Measurements from ENCODE around the gene ZFR2.

Gene ZFR2

DNA sequence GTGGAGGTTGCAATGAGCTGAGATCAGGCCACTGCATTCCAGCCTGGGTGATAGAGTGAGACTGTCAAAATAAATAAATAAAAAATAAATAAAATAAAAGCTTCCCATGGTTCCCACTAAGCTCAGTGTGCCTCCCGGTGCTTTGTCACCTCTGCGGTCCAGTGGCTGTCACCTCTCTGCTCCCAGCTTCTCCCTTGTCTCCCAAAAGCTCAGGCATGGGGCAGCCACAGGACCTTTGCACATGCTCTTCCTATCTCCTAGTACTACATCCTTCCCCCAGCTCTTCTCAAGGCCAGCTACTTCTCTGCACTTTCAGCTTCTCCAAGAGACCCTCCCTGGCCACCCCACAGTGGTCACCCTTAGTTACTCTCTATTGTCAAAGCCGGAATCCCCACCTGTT lies 75.0 kb downstream of the ZFR2 start:
- Histone ChIP-seq H2BK12ac (ENCODE audit: low read length in 2 of 2) (no peak overlapping the region), H3K23ac (ENCODE audit: low read length in 2 of 2) (no peak overlapping the region), H3K4me3 (ENCODE audit: insufficient read depth in 1 of 2, low read depth in 1 of 2, low read length in 2 of 2) (no peak overlapping the region), H2BK5ac (ENCODE audit: low read depth, low read length, poor library complexity, severe bottlenecking) (no peak overlapping the region), H3K27ac (ENCODE audit: low read length, poor library complexity, severe bottlenecking) (no peak overlapping the region), H2AFZ (ENCODE audit: low read depth, low read length) (no peak overlapping the region), H2BK15ac (ENCODE audit: low read depth, poor library complexity, severe bottlenecking) (no peak overlapping the region), H2BK120ac (ENCODE audit: low read depth, low read length) (no peak overlapping the region), H4K91ac (ENCODE audit: low read length) (no peak overlapping the region), H3K4ac (ENCODE audit: low read depth in 1 of 2, low read length in 2 of 2) (no peak overlapping the region), H3K36me3 (ENCODE audit: control insufficient read depth in 1 of 2, insufficient read depth in 2 of 2, low read depth in 1 of 2, low read length in 2 of 2) (no peaks in the 10 kb centered on the region), H2AK5ac (ENCODE audit: low read length, severe bottlenecking) (no peak overlapping the region), H4K8ac (ENCODE audit: low read length) (no peak overlapping the region), H3K27me3 (ENCODE audit: control insufficient read depth in 1 of 2, insufficient read depth in 1 of 2, low read length in 2 of 2) (peaks cover 7 to 17% of the 10 kb centered on the region in 2 experiments), H3K4me1 (ENCODE audit: control insufficient read depth, insufficient read depth, low read depth, low read length) (no peaks in the 10 kb centered on the region), H3K4me2 (ENCODE audit: low read length, poor library complexity, severe bottlenecking) (no peak overlapping the region), H3K79me1 (replicated peaks; ENCODE audit: low read length, poor library complexity, severe bottlenecking) (no peaks in the 10 kb centered on the region), H3K18ac (ENCODE audit: low read depth in 1 of 2, low read length in 2 of 2) (no peak overlapping the region), H3K9ac (ENCODE audit: low read length) (no peak overlapping the region), H3K9me3 (ENCODE audit: control insufficient read depth, low read length) (peaks cover 21% of the 10 kb centered on the region), H3K14ac (ENCODE audit: low read length in 2 of 2) (no peak overlapping the region)
- 98% methylated on average over 3 of the region's 3 CpGs for WGBS
- no peak for DNase-seq

DNA sequence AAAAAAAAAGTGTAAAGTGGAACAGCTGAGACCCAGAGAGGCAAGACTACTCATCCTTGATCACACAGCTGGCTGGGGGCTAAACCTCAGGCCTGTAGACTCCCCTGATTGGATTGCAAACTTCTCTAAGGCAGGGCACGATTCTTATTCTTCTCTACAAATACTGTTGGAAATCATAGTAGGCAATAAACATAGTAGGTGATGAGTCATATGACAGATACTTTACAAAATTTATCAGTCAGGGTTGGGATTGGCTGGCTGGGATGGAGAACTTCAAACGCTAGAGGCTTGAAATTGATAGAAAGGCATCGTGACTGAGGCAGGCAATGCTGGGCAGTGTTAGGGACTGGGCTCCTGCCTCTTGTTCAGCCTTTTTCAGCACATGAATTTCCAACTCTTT lies 76.7 kb downstream of the ZFR2 start:
- Histone ChIP-seq H3K9ac (ENCODE audit: low read length) (no peak overlapping the region), H2BK12ac (ENCODE audit: low read length in 2 of 2) (no peak overlapping the region), H3K27ac (ENCODE audit: low read length, poor library complexity, severe bottlenecking) (no peak overlapping the region), H4K91ac (ENCODE audit: low read length) (no peak overlapping the region), H3K4ac (ENCODE audit: low read depth in 1 of 2, low read length in 2 of 2) (no peak overlapping the region), H3K14ac (ENCODE audit: low read length in 2 of 2) (no peak overlapping the region), H2AK5ac (ENCODE audit: low read length, severe bottlenecking) (no peak overlapping the region), H2BK5ac (ENCODE audit: low read depth, low read length, poor library complexity, severe bottlenecking) (no peak overlapping the region), H3K4me1 (ENCODE audit: control insufficient read depth, insufficient read depth, low read depth, low read length) (no peaks in the 10 kb centered on the region), H3K36me3 (ENCODE audit: control insufficient read depth in 1 of 2, insufficient read depth in 2 of 2, low read depth in 1 of 2, low read length in 2 of 2) (no peaks in the 10 kb centered on the region), H3K9me3 (ENCODE audit: control insufficient read depth, low read length) (peaks cover 21% of the 10 kb centered on the region), H3K23ac (ENCODE audit: low read length in 2 of 2) (no peak overlapping the region), H3K4me3 (ENCODE audit: insufficient read depth in 1 of 2, low read depth in 1 of 2, low read length in 2 of 2) (no peak overlapping the region), H2AFZ (ENCODE audit: low read depth, low read length) (no peak overlapping the region), H2BK120ac (ENCODE audit: low read depth, low read length) (no peak overlapping the region), H3K18ac (ENCODE audit: low read depth in 1 of 2, low read length in 2 of 2) (no peak overlapping the region), H4K8ac (ENCODE audit: low read length) (no peak overlapping the region), H3K4me2 (ENCODE audit: low read length, poor library complexity, severe bottlenecking) (no peak overlapping the region), H2BK15ac (ENCODE audit: low read depth, poor library complexity, severe bottlenecking) (no peak overlapping the region), H3K27me3 (ENCODE audit: control insufficient read depth in 1 of 2, insufficient read depth in 1 of 2, low read length in 2 of 2) (peaks cover 7 to 22% of the 10 kb centered on the region in 2 experiments), H3K79me1 (replicated peaks; ENCODE audit: low read length, poor library complexity, severe bottlenecking) (no peaks in the 10 kb centered on the region)
- DNase-seq = no peak
- 80% methylated on average over 1 of the region's 3 CpGs for WGBS

DNA sequence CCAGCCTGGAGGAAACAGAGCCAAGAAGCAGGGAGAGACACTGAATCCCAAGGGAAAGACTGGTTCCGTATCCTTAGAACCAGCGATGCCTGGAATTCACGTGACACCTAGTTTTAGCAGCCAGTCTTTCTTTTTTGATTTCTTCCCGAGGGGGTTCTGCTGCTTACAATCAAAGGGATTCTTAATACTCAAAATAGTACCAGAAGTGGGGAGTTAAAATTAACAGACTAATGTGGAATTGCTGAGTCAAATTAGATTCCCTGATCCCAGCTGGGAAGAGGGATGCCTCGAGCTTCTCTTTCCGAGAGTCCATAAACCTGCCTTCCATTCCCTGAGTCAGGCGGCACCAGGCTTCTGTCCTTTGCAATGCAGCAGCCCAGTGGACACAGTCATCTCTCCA lies 77.9 kb downstream of the ZFR2 start:
- WGBS = 88% methylated on average over 7 of the region's 7 CpGs
- Histone ChIP-seq H2BK5ac (ENCODE audit: low read depth, low read length, poor library complexity, severe bottlenecking) (no peak overlapping the region), H3K4ac (ENCODE audit: low read depth in 1 of 2, low read length in 2 of 2) (no peak overlapping the region), H3K23ac (ENCODE audit: low read length in 2 of 2) (no peak overlapping the region), H4K8ac (ENCODE audit: low read length) (no peak overlapping the region), H3K79me1 (replicated peaks; ENCODE audit: low read length, poor library complexity, severe bottlenecking) (no peaks in the 10 kb centered on the region), H3K4me1 (ENCODE audit: control insufficient read depth, insufficient read depth, low read depth, low read length) (peaks cover 2% of the 10 kb centered on the region), H2AFZ (ENCODE audit: low read depth, low read length) (no peak overlapping the region), H2BK15ac (ENCODE audit: low read depth, poor library complexity, severe bottlenecking) (no peak overlapping the region), H3K27ac (ENCODE audit: low read length, poor library complexity, severe bottlenecking) (no peak overlapping the region), H3K18ac (ENCODE audit: low read depth in 1 of 2, low read length in 2 of 2) (no peak overlapping the region), H3K4me3 (ENCODE audit: insufficient read depth in 1 of 2, low read depth in 1 of 2, low read length in 2 of 2) (no peak overlapping the region), H2BK12ac (ENCODE audit: low read length in 2 of 2) (no peak overlapping the region), H3K9me3 (ENCODE audit: control insufficient read depth, low read length) (peaks cover 10% of the 10 kb centered on the region), H4K91ac (ENCODE audit: low read length) (no peak overlapping the region), H2BK120ac (ENCODE audit: low read depth, low read length) (no peak overlapping the region), H3K36me3 (ENCODE audit: control insufficient read depth in 1 of 2, insufficient read depth in 2 of 2, low read depth in 1 of 2, low read length in 2 of 2) (no peaks in the 10 kb centered on the region), H3K4me2 (ENCODE audit: low read length, poor library complexity, severe bottlenecking) (no peak overlapping the region), H2AK5ac (ENCODE audit: low read length, severe bottlenecking) (no peak overlapping the region), H3K14ac (ENCODE audit: low read length in 2 of 2) (no peak overlapping the region), H3K9ac (ENCODE audit: low read length) (no peak overlapping the region), H3K27me3 (ENCODE audit: control insufficient read depth in 1 of 2, insufficient read depth in 1 of 2, low read length in 2 of 2) (peaks cover 14 to 29% of the 10 kb centered on the region in 2 experiments)
- DNase-seq = no peak

DNA sequence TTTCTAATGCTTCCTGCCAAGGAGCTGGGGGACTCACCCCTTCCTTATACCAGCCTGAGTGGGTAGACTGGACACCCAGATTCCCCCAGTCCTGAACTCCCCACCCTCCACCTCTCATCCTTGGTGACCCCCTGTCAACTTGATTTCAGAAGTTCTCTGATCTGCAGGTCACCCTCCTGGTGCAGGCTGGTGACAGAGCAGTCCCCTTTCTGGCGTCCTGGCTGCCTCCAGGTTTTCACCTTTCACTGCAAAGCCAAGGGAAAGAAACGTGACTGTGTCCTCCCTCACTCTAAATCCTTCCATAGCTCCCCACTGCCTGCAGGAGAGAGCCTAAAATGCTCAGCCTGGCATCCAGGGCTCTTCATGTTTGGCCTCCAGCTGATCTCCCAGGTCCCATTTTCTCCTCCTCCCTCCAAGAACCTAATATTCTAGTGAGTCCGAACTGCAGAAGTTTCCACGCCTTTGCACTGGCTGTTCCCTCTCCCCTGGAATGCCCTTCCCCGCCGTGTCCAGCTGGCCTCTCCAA lies 78.6 kb downstream of the ZFR2 start:
- Histone ChIP-seq H3K4me2 (ENCODE audit: low read length, poor library complexity, severe bottlenecking) (no peak overlapping the region), H3K9me3 (ENCODE audit: control insufficient read depth, low read length) (peaks cover 10% of the 10 kb centered on the region), H2BK5ac (ENCODE audit: low read depth, low read length, poor library complexity, severe bottlenecking) (no peak overlapping the region), H3K14ac (ENCODE audit: low read length in 2 of 2) (no peak overlapping the region), H2BK120ac (ENCODE audit: low read depth, low read length) (no peak overlapping the region), H3K23ac (ENCODE audit: low read length in 2 of 2) (no peak overlapping the region), H2BK15ac (ENCODE audit: low read depth, poor library complexity, severe bottlenecking) (no peak overlapping the region), H4K91ac (ENCODE audit: low read length) (no peak overlapping the region), H3K4me1 (ENCODE audit: control insufficient read depth, insufficient read depth, low read depth, low read length) (peaks cover 9% of the 10 kb centered on the region), H3K4ac (ENCODE audit: low read depth in 1 of 2, low read length in 2 of 2) (no peak overlapping the region), H3K36me3 (ENCODE audit: control insufficient read depth in 1 of 2, insufficient read depth in 2 of 2, low read depth in 1 of 2, low read length in 2 of 2) (no peaks in the 10 kb centered on the region), H3K79me1 (replicated peaks; ENCODE audit: low read length, poor library complexity, severe bottlenecking) (no peaks in the 10 kb centered on the region), H2BK12ac (ENCODE audit: low read length in 2 of 2) (no peak overlapping the region), H2AFZ (ENCODE audit: low read depth, low read length) (no peak overlapping the region), H3K18ac (ENCODE audit: low read depth in 1 of 2, low read length in 2 of 2) (no peak overlapping the region), H2AK5ac (ENCODE audit: low read length, severe bottlenecking) (no peak overlapping the region), H3K4me3 (ENCODE audit: insufficient read depth in 1 of 2, low read depth in 1 of 2, low read length in 2 of 2) (no peak overlapping the region), H3K9ac (ENCODE audit: low read length) (no peak overlapping the region), H3K27me3 (ENCODE audit: control insufficient read depth in 1 of 2, insufficient read depth in 1 of 2, low read length in 2 of 2) (peaks cover 18 to 34% of the 10 kb centered on the region in 2 experiments), H3K27ac (ENCODE audit: low read length, poor library complexity, severe bottlenecking) (no peak overlapping the region), H4K8ac (ENCODE audit: low read length) (no peak overlapping the region)
- WGBS = 69% methylated on average over 6 of the region's 6 CpGs
- DNase-seq = no peak

All from mesenchymal stem cell (in vitro differentiated cells and primary cell).